C4-2B (cell line): ENCODE results near the gene SCLT1.

Source experiments
- ZFX ChIP-seq: fragments of 450-650 bp; IDR thresholded peaks from 2 replicates; pipeline ENCODE4 v1.6.1; 2017
- TF ChIP-seq, protein P1 (sequence below): fragments of 450-650 bp; conservative IDR thresholded peaks from 2 replicates; pipeline ENCODE4 v1.5.1; 2017; ENCODE audit warnings: mild to moderate bottlenecking

DNA sequence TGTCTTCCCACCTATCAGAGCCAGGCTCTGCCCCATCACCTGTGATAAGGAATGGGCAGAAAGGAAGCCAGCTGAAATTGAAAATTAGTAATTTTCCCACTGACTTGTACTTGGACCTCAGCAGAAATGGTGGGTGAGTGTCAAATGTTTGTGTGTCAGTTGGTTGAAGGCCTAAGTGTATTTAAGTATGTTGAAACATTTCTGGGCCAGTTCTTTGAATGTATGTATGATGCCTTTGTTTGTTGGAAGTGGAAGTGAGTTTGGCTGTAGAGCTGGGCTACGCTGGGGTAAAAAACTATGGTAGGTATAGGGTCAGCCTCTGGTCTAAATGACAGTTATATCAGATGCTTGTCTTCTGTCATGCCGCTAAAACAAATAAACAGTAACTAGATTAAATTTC, 256.1 kb downstream of the SCLT1 start:
- TF ChIP-seq, protein P1, sequence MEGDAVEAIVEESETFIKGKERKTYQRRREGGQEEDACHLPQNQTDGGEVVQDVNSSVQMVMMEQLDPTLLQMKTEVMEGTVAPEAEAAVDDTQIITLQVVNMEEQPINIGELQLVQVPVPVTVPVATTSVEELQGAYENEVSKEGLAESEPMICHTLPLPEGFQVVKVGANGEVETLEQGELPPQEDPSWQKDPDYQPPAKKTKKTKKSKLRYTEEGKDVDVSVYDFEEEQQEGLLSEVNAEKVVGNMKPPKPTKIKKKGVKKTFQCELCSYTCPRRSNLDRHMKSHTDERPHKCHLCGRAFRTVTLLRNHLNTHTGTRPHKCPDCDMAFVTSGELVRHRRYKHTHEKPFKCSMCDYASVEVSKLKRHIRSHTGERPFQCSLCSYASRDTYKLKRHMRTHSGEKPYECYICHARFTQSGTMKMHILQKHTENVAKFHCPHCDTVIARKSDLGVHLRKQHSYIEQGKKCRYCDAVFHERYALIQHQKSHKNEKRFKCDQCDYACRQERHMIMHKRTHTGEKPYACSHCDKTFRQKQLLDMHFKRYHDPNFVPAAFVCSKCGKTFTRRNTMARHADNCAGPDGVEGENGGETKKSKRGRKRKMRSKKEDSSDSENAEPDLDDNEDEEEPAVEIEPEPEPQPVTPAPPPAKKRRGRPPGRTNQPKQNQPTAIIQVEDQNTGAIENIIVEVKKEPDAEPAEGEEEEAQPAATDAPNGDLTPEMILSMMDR = no peak
- no peak for TF ChIP-seq ZFX
